ENCODE measurements around the gene SRRM4.

GRCh38 chr12:119149270-119149669 lies 167.9 kb downstream of the SRRM4 start:
- TF ChIP-seq CTCF (conservative IDR thresholded peaks at IDR 0.05; ENCODE audit: low read depth in 2 of 2) = no peak
- TF ChIP-seq, protein P1, sequence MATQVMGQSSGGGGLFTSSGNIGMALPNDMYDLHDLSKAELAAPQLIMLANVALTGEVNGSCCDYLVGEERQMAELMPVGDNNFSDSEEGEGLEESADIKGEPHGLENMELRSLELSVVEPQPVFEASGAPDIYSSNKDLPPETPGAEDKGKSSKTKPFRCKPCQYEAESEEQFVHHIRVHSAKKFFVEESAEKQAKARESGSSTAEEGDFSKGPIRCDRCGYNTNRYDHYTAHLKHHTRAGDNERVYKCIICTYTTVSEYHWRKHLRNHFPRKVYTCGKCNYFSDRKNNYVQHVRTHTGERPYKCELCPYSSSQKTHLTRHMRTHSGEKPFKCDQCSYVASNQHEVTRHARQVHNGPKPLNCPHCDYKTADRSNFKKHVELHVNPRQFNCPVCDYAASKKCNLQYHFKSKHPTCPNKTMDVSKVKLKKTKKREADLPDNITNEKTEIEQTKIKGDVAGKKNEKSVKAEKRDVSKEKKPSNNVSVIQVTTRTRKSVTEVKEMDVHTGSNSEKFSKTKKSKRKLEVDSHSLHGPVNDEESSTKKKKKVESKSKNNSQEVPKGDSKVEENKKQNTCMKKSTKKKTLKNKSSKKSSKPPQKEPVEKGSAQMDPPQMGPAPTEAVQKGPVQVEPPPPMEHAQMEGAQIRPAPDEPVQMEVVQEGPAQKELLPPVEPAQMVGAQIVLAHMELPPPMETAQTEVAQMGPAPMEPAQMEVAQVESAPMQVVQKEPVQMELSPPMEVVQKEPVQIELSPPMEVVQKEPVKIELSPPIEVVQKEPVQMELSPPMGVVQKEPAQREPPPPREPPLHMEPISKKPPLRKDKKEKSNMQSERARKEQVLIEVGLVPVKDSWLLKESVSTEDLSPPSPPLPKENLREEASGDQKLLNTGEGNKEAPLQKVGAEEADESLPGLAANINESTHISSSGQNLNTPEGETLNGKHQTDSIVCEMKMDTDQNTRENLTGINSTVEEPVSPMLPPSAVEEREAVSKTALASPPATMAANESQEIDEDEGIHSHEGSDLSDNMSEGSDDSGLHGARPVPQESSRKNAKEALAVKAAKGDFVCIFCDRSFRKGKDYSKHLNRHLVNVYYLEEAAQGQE (IDR thresholded peaks at IDR 0.05; ENCODE audit: unreplicated experiment) = no peak
- TF ChIP-seq POLR2AphosphoS5 (IDR thresholded peaks at IDR 0.05; ENCODE audit: low read depth) = no peak
- TF ChIP-seq ZNF331 (CRISPR knock-in tag; IDR thresholded peaks at IDR 0.05; ENCODE audit: low read depth) = no peak
- no peak for TF ChIP-seq STAT1 (IDR thresholded peaks at IDR 0.05; ENCODE audit: unreplicated experiment)
- no peak for TF ChIP-seq EZH2 (IDR thresholded peaks at IDR 0.05; ENCODE audit: low read depth, unreplicated experiment)
- TF ChIP-seq CREB1 (CRISPR knock-in tag; IDR thresholded peaks at IDR 0.05; ENCODE audit: low read depth) = no peak
- no peak for TF ChIP-seq EZH2phosphoT487 (IDR thresholded peaks at IDR 0.05; ENCODE audit: unreplicated experiment)
